ENCODE results near the gene THPO. TPM values are rescaled to one million over a fixed set of nuclear protein-coding genes. Genes with fewer than 3 reads are reported as not detected.
A peak's percentile ranks its signal among the peaks of the same experiment; 100 is the strongest.
"Not testable (repeated sequence)": the region's sequence is repeated elsewhere in the genome, so short reads cannot be mapped to it uniquely, and the experiment has no call there.

The THPO gene
- total RNA-seq, 2 experiments from 2014 or later: not detected

DNA sequence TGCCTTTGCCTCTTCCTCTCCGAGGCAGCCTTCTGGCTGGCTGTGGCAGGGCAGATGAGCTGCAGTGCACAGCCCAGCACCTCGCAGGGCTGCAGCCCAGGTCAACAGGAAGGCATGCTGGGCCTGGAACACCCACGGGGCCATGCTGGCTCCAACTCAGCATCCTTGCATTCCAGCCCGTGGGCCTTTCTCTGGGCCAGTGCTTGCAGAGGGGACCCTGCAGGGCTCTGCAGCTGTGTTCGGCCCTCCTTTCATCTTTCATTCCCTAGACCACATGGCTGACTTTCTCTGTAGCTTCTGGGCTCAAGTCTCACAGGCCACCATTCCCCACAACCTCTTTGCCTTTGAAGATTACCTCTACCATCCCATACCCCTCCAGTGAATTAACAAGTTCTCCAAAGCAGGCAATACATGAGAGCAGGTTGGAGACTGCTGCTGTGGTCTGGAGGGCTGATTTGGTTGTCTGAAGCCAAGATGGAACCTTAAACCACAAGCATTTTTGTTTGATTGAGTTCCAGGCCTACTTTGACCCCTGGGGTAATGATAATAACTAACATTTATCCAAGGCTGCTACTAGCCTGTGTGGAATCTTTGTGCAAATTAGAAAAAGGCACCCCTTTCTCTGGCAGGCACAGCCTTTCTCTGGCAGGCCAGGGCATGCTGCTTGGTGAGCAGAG, 34.7 kb downstream of the THPO start:
- DNase-seq: no peak
- POLR2A ChIA-PET: no interaction called here
- Mint-ChIP-seq H3K36me3 (peaks cover 2% of the 10 kb centered on the region), H3K27ac (no peak overlapping the region), H3K4me1 (ENCODE audit: low read depth) (peaks cover under 1% of the 10 kb centered on the region), H3K9me3 (no peaks in the 10 kb centered on the region), H3K27me3 (no peaks in the 10 kb centered on the region), H3K4me3 (no peak overlapping the region)
- CTCF ChIA-PET: interaction anchor here (2.4 kb wide), 1 partner anchor 11 kb away, joined by 7 read pairs; no protein-coding TSS in a partner anchor
- intact Hi-C loops (cut with micrococcal nuclease): no loop called here

DNA sequence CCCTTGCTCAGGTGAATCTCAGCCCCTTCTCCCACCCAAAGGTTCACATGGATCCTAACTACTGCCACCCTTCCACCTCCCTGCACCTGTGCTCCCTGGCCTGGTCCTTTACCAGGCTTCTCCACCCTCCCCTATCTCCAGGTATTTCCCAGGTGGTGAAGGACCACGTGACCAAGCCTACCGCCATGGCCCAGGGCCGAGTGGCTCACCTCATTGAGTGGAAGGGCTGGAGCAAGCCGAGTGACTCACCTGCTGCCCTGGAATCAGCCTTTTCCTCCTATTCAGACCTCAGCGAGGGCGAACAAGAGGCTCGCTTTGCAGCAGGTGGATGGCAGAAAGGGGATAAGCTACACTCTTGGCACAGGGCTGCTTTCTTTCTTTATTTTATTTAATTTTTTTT, 36.1 kb downstream of the THPO start:
- Mint-ChIP-seq H3K9me3 (no peaks in the 10 kb centered on the region), H3K27ac (no peak overlapping the region), H3K27me3 (no peaks in the 10 kb centered on the region), H3K4me1 (ENCODE audit: low read depth) (peaks cover 13% of the 10 kb centered on the region), H3K36me3 (peaks cover 2% of the 10 kb centered on the region), H3K4me3 (no peak overlapping the region)
- intact Hi-C loops (cut with micrococcal nuclease): no loop called here
- POLR2A ChIA-PET: no interaction called here
- no peak for DNase-seq
- CTCF ChIA-PET: interaction anchor here (2.4 kb wide), 1 partner anchor 13 kb away, joined by 7 read pairs; no protein-coding TSS in a partner anchor

DNA sequence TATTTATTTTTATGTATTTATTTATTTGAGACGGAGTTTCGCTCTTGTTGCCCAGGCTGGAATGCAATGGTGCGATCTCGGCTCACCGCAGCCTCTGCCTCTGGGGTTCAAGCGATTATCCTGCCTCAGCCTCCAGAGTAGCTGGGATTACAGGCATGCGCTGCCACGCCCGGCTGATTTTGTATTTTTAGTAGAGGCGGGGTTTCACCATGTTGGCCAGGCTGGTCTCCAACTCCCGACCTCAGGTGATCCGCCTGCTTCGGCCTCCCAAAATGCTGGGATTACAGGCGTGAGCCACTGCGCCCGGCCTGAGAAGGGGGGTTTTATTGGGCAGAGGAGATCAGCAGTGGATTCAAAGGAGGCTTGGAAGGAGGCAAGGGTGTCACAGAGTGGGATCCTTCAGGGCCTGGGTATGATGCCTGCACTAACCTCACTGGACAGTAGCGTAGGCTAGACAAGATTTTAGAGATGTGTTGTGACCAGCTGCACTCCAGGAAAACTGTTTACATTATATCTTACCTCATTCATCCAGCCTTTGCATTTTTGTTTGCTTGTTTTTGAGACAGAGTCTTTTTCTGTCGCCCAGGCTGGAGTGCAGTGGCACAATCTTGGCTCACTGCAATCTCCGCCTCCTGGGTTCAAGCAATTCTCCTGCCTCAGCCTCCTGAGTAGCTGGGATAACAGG, 38.4 kb downstream of the THPO start:
- H3K36me3 Mint-ChIP-seq; H3K27ac Mint-ChIP-seq; POLR2A ChIA-PET; DNase-seq; intact Hi-C loops (cut with micrococcal nuclease); H3K4me3 Mint-ChIP-seq; H3K27me3 Mint-ChIP-seq; H3K9me3 Mint-ChIP-seq: not testable (repeated sequence)
- CTCF ChIA-PET: interaction anchor here (1.2 to 3.3 kb wide), 2 partner anchors 9 to 15 kb away, joined by 3 to 23 read pairs; no protein-coding TSS in a partner anchor
- peaks cover 28% of the 10 kb centered on the region for H3K4me1 Mint-ChIP-seq (ENCODE audit: low read depth)

DNA sequence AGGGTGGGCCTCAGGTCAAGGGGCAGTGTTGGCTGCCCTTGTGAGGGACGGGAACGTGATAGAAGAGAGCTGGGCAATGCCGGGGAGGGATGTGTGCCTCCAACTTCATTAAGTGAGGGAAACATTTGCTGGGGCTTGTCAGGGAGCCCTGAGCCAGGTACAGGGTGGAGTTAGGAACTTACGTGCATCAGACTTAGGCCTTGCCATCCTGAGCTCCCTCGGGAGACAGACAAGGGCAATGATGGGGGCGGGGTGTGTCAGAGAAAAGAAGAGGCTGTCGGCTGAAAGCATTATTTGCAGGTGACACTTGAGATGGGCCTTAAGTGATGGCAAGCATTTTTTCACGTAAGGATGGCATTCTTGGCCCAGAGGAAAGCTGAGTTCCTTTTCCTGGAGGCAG, 39.0 kb downstream of the THPO start:
- POLR2A ChIA-PET: interaction anchor here (1.1 kb wide), 1 partner anchor 23 kb away, joined by 4 read pairs; no protein-coding TSS in a partner anchor
- no peak overlapping the region for H3K27ac Mint-ChIP-seq
- H3K4me1 Mint-ChIP-seq (ENCODE audit: low read depth): peaks cover 34% of the 10 kb centered on the region
- no peak for DNase-seq
- H3K27me3 Mint-ChIP-seq: no peaks in the 10 kb centered on the region
- H3K36me3 Mint-ChIP-seq: peaks cover 4% of the 10 kb centered on the region
- intact Hi-C loops (cut with micrococcal nuclease): no loop called here
- no peaks in the 10 kb centered on the region for H3K9me3 Mint-ChIP-seq
- CTCF ChIA-PET: interaction anchor here (1.2 to 3.3 kb wide), 2 partner anchors 10 to 15 kb away, joined by 3 to 23 read pairs; no protein-coding TSS in a partner anchor
- no peak overlapping the region for H3K4me3 Mint-ChIP-seq

DNA sequence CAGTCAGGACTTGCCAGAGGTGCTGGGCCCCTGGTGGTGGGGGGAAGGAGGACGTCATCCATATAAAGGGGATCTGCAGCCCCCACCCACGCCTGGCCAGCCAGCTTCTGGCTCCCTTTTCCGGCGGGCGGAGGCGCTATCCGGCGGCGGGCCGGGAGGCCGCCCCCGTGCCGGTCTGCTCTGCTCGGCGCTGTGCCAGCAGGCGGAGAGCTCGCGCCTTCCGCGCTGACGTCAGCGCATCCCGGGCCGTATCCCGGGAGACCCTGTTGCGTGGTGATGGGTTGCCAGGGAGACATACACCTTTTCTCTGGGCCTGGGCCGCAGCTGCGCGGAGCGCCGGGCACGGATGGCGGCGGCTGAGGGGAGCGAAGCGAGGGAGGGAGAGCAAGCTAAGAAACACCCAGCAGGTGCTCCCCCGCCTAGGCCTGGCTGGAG, 39.5 kb downstream of the THPO start:
- POLR2A ChIA-PET: interaction anchor here (1.1 kb wide), 1 partner anchor 24 kb away, joined by 4 read pairs; no protein-coding TSS in a partner anchor
- H3K36me3 Mint-ChIP-seq: peaks cover 5% of the 10 kb centered on the region
- H3K4me3 Mint-ChIP-seq: no peak overlapping the region
- DNase-seq: peak; percentile 41
- H3K9me3 Mint-ChIP-seq: no peaks in the 10 kb centered on the region
- H3K4me1 Mint-ChIP-seq (ENCODE audit: low read depth): peaks cover 39% of the 10 kb centered on the region
- no peaks in the 10 kb centered on the region for H3K27me3 Mint-ChIP-seq
- no peak overlapping the region for H3K27ac Mint-ChIP-seq
- CTCF ChIA-PET: interaction anchor here (0.6 to 3.3 kb wide), 3 partner anchors 10 to 72 kb away, joined by 3 to 23 read pairs (median 4); no protein-coding TSS in a partner anchor
- intact Hi-C loops (cut with micrococcal nuclease): no loop called here

DNA sequence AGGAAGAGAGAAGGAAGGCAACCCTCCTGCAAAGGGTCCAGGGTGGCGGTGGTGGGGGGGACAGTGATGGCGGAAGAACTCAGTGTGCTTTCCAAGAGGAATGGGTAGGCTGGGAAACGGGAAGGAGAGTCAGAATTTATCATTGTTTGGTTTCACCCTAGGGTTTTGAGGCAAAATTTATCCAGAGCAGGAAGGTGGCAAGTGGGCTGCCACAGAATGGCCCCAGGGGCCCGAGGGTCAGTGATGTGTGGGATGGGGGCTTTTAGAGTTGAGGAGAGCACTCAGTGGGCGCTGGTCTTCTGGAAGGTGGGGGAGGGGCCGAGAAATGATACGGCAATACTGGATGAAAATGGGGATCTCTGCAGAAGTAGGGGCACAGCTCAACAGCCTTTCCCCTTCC, 40.0 kb downstream of the THPO start:
- Mint-ChIP-seq H3K27me3 (no peaks in the 10 kb centered on the region), H3K4me3 (no peak overlapping the region), H3K36me3 (peaks cover 8% of the 10 kb centered on the region), H3K9me3 (no peaks in the 10 kb centered on the region), H3K27ac (no peak overlapping the region), H3K4me1 (ENCODE audit: low read depth) (peaks cover 44% of the 10 kb centered on the region)
- intact Hi-C loops (cut with micrococcal nuclease): no loop called here
- CTCF ChIA-PET: interaction anchor here (0.6 to 3.3 kb wide), 3 partner anchors 16 to 71 kb away, joined by 3 to 23 read pairs (median 4); no protein-coding TSS in a partner anchor
- no peak for DNase-seq
- POLR2A ChIA-PET: interaction anchor here (1.1 kb wide), 1 partner anchor 24 kb away, joined by 4 read pairs; no protein-coding TSS in a partner anchor

DNA sequence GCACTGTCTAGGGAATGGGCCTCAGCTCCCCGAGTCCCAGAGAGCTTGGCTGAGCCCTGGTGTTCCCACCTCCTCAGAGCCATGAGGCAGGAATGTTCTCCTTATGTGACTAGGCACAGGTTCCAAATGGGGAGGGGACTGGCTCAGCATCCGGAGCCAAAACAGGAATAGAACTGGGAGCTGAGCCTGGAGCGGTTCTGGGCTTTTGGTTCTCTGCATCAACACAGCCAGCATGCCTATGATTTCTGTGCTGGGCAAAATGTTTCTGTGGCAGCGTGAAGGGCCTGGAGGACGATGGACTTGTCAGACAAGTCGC, 40.6 kb downstream of the THPO start, which contains the start of gene FAM131A:
TSS of gene FAM131A (plus strand) at position 202 of the 316 bp plus-strand sequence. CDS start at position 233, 31 bp downstream.
- ChIA-PET POLR2A (interaction anchor here (1.4 kb wide), 1 partner anchor 11 kb away, joined by 10 read pairs; no protein-coding TSS in a partner anchor), CTCF (interaction anchor here (1.2 to 3.3 kb wide), 2 partner anchors 17 to 34 kb away, joined by 3 to 23 read pairs; no protein-coding TSS in a partner anchor)
- Mint-ChIP-seq H3K27ac (peak within 1 kb of the TSS; percentile 77), H3K4me1 (ENCODE audit: low read depth) (peaks cover 51% of the 10 kb centered on the region), H3K4me3 (peak within 1 kb of the TSS; percentile 81), H3K9me3 (no peaks in the 10 kb centered on the region), H3K36me3 (peaks cover 14% of the 10 kb centered on the region), H3K27me3 (no peaks in the 10 kb centered on the region)
- DNase-seq: no peak
- intact Hi-C loops (cut with micrococcal nuclease): no loop called here

DNA sequence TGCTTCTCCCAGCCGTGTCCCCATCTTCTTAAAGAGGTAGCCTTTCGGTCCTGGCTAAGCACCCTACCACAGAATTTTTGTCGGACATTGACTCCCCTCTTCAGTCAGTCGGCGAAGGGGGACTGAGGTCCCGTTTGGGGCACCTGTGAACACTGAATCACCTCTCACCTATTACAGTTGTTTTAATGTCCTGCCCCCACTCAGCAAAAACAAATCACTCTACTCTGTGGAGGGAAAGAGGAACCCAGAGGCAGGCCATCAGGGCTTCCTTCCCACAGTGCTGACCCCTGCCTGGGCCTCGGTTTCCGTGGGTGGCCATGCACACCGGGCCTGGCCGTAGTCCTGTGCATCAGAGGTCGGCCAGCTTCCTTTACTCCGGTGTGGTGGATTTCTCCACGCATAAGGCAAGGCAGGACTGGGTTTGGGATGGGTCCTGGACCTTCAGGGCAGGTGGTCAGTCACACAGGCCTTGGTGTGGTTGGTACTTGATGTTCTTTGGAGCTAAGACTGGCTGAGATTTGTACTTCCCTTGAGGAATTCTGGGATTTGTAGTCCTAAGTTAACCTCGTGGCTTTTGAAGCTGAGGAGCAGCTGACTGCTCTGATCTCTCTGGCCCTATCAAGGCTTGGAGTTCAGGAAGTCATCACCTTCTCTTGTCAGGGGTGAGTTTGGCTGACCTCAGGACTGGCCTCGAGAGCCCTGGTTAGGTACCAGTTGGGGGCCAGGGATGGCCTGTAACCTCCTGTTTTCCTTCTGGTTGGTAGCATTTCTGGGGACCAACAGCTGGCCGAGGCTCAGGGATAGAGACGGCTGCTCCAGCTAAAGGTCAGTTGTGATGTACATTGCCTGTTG, 41.2 kb downstream of the THPO start:
- intact Hi-C loops (cut with micrococcal nuclease): no loop called here
- H3K9me3 Mint-ChIP-seq: no peaks in the 10 kb centered on the region
- ChIA-PET POLR2A (interaction anchor here (1.4 kb wide), 1 partner anchor 10 kb away, joined by 10 read pairs; no protein-coding TSS in a partner anchor), CTCF (interaction anchor here (1.2 to 3.3 kb wide), 2 partner anchors 18 to 35 kb away, joined by 3 to 23 read pairs; no protein-coding TSS in a partner anchor)
- peaks cover 54% of the 10 kb centered on the region for H3K4me1 Mint-ChIP-seq (ENCODE audit: low read depth)
- no peak for DNase-seq
- H3K4me3 Mint-ChIP-seq: peak overlapping the region; percentile 81
- H3K27ac Mint-ChIP-seq: peak overlapping the region; percentile 77
- no peaks in the 10 kb centered on the region for H3K27me3 Mint-ChIP-seq
- H3K36me3 Mint-ChIP-seq: peaks cover 19% of the 10 kb centered on the region

DNA sequence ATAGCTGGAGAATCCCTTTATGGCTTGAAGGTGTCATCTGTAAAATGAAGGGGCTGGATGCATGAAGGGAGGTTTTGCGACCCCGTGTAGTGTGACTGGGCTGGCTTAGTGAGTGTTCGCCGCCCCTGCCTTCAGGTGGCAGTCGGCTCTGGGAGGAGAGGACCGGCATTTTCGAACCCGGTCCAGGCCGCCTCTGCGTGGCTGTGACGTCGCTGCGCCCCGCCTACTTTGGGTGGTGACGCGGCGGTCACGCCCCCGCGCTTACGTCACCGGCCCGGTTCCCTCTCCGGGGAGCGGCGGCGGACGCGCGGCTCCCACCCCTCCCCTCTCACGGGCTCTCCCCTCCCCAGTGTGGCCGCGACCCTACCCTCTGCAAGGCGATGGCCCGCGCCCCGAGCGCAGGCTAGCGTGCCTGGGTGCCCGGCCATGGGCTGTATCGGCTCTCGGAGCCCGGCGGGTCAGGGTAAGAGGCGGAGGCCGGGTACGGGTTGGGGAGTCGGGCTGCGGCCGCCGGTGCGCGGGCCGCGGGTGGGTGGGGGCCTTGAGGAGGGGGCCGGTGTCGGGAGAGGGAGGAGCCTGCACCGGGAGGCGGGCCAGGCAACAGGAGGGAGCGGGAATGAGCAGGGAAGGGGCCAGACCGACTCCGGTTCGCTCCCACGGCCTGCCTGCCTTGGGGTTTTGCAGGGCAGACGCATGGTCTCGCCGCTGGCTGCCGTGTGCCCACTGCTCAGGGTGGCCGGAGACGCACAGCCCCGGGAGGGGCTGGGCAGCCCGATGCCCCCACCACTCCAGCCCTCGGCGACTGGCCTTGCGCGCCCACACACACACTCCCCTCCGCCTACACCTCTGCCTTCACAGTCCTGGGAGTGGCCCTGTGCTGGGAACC, 42.1 kb downstream of the THPO start:
- Mint-ChIP-seq H3K4me1 (ENCODE audit: low read depth) (peaks cover 54% of the 10 kb centered on the region), H3K9me3 (no peaks in the 10 kb centered on the region), H3K4me3 (peak overlapping the region; percentile 81), H3K27me3 (no peaks in the 10 kb centered on the region), H3K36me3 (peaks cover 28% of the 10 kb centered on the region), H3K27ac (peak overlapping the region; percentile 88)
- intact Hi-C loops (cut with micrococcal nuclease): loop anchor here (1.0 kb wide), 3 partner anchors 11 to 27 kb away; no protein-coding TSS in a partner anchor
- ChIA-PET POLR2A (interaction anchor here (0.7 to 1.4 kb wide), 5 partner anchors 9 to 150 kb away, joined by 3 to 10 read pairs (median 3); partner anchors contain the start of gene ABCF3), CTCF (interaction anchor here (0.6 to 3.3 kb wide), 2 partner anchors 18 kb away, joined by 3 to 23 read pairs; no protein-coding TSS in a partner anchor)
- peak; percentile 89 for DNase-seq

DNA sequence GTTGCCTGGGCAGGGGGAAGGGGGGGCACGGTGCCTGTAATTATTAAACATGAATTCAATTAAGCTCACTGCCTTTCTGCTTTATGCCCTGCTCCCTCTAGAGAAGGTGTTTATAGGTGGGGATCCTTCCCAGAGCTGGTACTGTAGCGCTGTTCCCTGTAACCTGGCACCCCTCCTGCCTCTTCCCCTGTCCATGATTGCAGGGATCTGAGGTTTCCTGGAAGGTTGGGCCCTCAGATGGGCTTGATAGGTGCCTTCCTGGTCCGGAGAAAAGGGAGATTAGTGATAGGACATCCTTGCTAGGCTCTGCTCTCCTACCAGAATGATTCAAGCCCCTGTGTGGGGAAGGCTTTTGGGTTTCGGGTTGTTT, 42.7 kb downstream of the THPO start:
- intact Hi-C loops (cut with micrococcal nuclease): loop anchor here (1.0 kb wide), 3 partner anchors 10 to 28 kb away; no protein-coding TSS in a partner anchor
- DNase-seq: no peak
- Mint-ChIP-seq H3K4me3 (peak overlapping the region; percentile 81), H3K9me3 (no peaks in the 10 kb centered on the region), H3K4me1 (ENCODE audit: low read depth) (peaks cover 54% of the 10 kb centered on the region), H3K27ac (peak overlapping the region; percentile 88), H3K36me3 (peaks cover 32% of the 10 kb centered on the region), H3K27me3 (no peaks in the 10 kb centered on the region)
- CTCF ChIA-PET: interaction anchor here (0.6 kb wide), 1 partner anchor 19 kb away, joined by 3 read pairs; no protein-coding TSS in a partner anchor
- POLR2A ChIA-PET: interaction anchor here (0.7 to 1.3 kb wide), 4 partner anchors 8 to 149 kb away, joined by 3 to 5 read pairs (median 3); partner anchors contain the start of gene ABCF3

Measured in activated CD4-positive, alpha-beta memory T cell treated with anti-CD3 and anti-CD28 coated beads for 36 hours (primary cell).